D721Med (cell line): ENCODE results near the gene CNTN4.

Experiments
- DNase-seq: peaks from one replicate; pipeline ENCODE4 v3.0.0; 2011; ENCODE audit warnings: low spot score; ENCODE audit not compliant: insufficient read length
- FAIRE-seq: peaks from 2 replicates; lab custom pipeline; 2011; peaks lifted over from hg19 to GRCh38; lab: Jason Lieb, UNC
- CTCF ChIP-seq: IDR thresholded peaks from 2 replicates; pipeline ENCODE4 v1.5.1; 2012; ENCODE audit warnings: mild to moderate bottlenecking, control low read depth; ENCODE audit not compliant: insufficient read depth; ENCODE audit errors: missing control alignments

The CNTN4 gene

GRCh38 chr3:2873986-2874385 is 775.3 kb downstream of the CNTN4 start:
- no peak for TF ChIP-seq CTCF
- no peak for DNase-seq
- peak; percentile 11 for FAIRE-seq

- DNase-seq: no peak
- no peak for TF ChIP-seq CTCF
- no peak for FAIRE-seq
Observed at GRCh38 chr3:2875699-2876098, 777.0 kb downstream of the CNTN4 start.

GRCh38 chr3:2876362-2876761 is 777.7 kb downstream of the CNTN4 start:
- no peak for DNase-seq
- no peak for FAIRE-seq
- no peak for TF ChIP-seq CTCF

- DNase-seq (no peak), FAIRE-seq (no peak)
- no peak for TF ChIP-seq CTCF
Observed at GRCh38 chr3:2879023-2879422, 780.4 kb downstream of the CNTN4 start.

GRCh38 chr3:2879587-2879986 is 780.9 kb downstream of the CNTN4 start:
- TF ChIP-seq CTCF: no peak
- FAIRE-seq (no peak), DNase-seq (no peak)

GRCh38 chr3:2880218-2880756 is 781.6 kb downstream of the CNTN4 start:
- no peak for FAIRE-seq
- TF ChIP-seq CTCF: no peak
- DNase-seq: no peak

- FAIRE-seq: no peak
- TF ChIP-seq CTCF: no peak
- DNase-seq: no peak
Observed at GRCh38 chr3:2883283-2883682, 784.6 kb downstream of the CNTN4 start.
